NCI-H345 (cell line): ENCODE measurements around the gene PTPRZ1.

Experiments
- DNase-seq: peaks from one replicate; lab custom pipeline; 2025; lab: John Stamatoyannopoulos, UW

The PTPRZ1 gene

DNA sequence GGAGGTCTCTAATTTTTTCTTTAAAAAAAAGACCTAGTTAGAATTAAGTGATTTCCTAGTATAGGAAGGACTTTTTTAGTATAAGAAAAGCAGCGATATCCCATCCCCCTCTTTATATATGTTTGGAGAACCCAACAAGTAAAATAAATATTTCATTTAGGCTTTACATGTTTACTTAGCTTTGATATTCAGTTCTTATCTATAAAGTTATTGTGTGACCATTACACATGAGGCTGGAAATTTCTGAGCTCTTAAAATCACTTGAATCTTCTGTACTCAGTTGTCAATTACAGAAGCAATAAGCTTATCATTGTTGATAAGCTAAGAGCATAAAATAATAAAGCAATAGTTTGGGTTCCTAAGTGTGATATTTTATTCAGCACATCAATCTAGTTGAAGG lies 181.4 kb downstream of the PTPRZ1 start:
- no peak for DNase-seq

DNA sequence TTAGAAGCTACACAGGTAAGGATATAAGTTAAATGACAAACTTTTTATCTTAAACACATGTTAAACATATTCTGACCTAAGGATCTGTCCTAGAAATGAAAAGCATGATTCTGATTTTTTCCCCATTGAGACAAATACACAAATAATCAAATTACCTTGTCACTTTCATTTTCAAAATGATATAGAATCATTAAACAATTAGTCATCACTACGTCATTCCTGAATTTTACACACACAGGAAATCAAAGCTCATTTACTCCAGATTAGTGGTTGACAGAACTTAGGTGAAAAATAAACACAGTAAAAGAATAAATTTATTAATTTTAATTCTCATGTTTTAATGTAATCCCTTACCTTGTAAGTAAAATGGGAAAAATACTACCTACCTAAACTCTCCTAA lies 182.1 kb downstream of the PTPRZ1 start:
- no peak for DNase-seq

DNA sequence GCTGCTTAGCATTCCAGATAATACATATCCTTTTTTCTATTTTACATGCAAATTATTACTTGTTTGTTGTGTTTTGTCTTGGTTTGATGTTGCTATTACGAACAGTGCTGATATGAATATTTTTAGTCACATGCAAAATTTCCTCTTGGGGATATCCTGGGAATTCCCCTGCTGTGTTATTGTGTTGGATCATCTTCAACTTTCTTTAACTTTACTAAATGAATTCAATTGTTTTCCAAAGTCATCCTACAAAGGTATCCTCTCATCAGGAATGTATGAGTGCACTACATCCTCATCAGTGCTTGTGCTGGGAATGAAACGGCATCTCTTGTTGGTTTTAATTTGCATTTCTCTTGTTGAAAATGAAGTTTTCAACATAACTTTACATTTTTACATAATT lies 184.0 kb downstream of the PTPRZ1 start:
- DNase-seq: no peak

DNA sequence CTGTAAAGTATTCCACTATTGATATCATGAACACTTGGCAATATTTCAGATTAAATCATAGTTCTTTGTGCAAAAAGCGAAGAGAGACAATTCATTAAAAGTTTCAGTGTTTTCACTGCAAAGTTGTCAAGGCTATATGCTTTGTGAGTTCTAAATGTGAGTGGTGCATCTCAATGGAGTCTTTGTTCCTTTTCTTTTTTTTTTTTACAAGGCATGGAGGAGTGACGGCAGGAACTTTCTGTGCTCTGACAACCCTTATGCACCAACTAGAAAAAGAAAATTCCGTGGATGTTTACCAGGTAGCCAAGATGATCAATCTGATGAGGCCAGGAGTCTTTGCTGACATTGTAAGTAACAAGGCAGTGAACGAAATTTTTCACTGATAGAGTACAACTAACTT lies 186.6 kb downstream of the PTPRZ1 start:
- DNase-seq: no peak

DNA sequence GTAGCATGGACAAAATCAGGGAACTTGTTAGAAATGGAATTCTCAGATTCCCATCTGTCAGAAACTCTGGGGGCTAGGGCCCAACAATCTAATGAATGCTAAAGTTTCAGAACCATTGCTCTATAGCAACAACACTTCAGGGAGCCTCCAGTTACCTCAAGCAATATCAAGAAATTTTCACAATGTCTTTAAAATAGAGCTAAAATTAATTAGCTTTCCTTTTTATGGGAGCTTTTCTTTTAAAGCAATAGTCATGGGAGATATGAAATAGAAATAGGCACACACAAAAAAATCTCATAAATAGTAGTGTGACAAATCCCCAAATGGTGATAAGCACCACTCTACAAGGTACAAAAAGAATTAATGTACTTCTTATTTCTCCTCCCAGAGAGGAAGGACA lies 190.2 kb downstream of the PTPRZ1 start:
- no peak for DNase-seq

DNA sequence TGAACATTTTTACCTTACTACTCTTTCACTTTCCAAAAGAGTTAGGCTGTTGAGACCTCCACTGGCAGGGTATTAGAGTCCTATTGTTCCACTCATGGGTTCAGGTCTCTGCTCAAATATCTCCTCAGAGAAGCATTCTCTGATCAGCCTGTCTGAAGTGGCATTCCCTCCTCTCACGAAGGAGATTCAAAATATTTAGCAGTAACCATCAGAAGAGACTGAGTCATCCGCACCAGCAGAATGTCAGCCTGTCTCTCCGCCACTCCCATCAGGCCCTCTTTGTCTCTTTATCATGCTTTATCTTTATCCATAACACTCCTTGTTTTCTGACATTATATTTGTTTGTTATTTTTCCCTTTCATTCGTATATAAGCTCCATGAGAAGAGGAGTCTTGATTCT lies 192.0 kb downstream of the PTPRZ1 start:
- no peak for DNase-seq

DNA sequence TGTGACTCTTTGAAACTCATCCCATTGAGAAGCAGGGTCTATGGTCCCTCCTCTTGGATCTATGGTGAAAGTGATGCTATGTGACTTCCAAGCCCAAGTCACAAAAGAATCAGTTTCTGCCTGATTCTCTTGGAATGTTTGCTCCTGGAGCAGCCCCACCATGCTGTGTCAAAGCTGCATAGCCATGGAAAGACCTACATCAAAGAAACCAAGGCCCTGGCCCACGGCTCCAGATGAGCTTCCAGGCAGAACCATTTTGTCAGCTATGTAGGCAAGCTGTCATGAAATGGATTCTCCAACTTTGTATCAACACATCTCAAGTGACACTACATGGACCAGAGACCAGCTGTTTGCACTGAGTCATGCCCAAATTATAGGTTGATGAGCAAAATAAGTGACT lies 194.1 kb downstream of the PTPRZ1 start:
- no peak for DNase-seq

DNA sequence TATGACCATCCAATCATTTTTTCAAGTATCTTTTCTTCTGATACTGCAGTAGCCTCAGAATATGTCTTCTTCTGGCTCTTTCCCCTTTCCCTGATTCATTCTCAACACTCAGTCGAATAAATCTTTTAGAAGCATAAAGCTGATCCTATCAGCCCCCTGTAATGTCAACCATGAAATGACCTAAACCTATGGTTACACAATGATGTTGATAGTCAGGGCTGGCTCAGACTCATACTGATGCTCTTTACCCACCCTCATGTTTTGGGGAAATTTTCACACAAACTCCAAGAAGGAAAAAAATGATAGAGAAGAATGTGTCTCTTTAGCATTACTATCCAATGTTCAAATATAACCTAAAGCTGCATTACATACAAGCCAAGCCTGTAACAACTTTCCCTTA lies 195.1 kb downstream of the PTPRZ1 start:
- DNase-seq: no peak

DNA sequence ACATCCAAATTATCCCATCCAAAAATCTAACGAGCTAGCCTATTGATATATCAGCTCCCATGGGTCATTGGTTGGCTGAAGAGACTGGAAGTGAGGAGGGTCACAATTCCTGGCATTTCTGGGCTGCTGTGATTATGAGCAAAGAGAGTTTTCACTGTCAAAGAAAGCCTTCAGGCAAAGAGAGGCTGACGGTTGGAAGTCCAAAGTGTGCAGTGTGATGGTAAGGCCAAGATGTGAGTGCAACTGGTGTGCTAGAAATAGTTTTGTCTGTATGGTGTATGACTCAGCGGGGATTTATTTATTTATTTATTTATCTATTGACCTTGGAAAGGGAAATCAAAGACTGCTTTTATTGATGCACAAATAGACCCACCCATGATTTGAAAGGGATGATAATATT lies 196.0 kb downstream of the PTPRZ1 start:
- no peak for DNase-seq

DNA sequence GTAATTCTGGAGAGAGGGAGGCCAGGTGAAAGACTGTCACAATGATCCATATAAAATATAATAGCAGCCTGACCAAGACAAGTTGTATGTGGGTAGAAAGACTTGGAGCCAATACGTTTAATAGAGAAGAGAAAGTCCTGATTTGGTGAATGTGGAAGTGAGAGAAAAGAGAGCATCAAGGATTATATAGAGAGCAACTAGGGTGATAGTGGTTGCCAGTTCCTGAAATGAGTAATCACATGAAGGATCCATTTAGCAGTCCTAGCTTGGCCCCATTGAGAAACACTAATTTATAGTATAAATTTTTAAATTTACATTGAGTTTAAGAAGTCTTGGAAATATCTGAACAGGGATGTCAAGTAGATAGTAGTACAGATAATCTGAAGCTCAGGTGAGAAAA lies 197.1 kb downstream of the PTPRZ1 start:
- no peak for DNase-seq

DNA sequence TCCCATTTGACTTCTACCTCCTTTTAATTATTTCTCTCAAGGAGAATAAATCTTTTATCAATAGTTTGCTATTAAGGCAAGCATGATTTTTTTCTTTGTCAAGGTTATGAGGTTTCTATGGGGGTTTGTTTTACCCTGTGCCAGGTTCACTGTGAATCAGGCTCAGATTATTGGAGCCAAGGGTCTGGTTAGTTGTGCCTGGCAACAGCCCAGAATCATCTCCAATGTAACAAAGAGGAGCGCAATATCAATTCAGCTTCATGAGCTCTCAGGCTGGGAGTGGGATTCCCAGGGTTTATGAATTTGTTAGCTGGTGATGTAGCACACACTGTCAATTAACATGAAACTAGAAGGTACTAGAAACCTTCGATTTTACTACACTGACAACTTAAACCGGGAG lies 197.9 kb downstream of the PTPRZ1 start:
- DNase-seq: no peak

DNA sequence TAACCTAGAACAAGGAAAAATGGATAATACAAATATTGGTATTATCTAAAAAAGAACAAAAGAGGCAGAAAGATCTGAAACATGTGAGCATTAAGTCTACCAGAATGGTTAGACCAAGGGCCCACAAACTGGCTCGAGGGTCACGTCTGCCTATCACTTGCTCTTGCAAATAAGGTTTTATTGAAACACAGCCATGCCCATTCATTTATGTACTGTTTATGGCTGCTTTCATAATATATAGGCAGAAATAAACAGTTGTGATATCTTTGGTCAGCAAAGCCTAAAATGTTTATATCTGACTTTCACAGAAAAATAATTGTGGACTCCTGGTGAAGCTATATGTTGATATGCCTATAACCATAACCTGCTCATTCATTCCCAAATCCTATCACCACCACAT lies 199.3 kb downstream of the PTPRZ1 start:
- no peak for DNase-seq

DNA sequence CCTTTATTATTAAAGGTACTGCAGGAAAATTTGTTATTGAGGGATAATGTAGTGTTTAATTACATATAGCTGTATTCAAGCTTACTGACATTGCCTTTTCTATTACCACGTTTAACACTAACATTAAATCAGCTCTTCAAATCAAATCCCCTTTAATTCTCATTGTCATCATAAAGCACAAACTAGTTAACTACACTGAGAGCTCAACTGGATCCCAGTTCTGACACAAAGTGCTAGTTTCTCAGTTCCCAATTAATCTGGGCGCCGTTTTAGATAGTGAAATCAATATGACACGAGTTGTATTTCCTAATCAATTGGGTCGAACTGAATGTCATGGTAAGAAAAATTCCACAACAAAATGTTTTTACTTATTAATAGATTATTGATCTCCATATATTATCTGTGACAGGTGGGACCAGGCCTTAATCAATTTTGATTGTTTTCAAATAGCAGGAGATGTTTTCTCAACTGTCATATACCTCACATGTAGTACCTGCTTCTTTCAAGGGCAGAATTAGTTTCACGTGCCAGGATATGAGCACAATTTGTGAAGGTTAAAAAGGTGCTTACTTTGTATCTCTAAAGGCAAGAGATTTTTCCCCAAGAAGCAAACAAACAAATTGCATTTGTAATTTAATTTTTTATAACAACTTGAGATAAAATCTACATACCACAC lies 200.1 kb downstream of the PTPRZ1 start:
- no peak for DNase-seq

DNA sequence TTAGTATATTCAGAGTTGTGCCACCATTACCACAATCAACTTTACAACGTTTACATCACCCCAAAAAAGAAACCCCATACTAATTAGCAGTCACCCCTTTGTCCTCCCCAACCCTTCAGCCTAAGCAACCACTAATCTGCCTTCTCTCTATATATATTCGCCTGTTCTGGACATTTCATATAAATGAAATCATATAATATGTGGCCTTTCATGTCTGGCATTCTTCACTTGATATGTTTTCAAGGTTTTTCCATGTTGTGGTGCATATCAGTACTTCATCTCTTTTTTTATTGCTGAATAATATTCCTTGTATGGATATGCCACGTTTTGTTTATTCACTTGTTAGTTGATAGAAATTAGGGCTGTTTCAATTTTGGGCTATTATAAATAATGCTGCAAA lies 200.7 kb downstream of the PTPRZ1 start:
- no peak for DNase-seq

DNA sequence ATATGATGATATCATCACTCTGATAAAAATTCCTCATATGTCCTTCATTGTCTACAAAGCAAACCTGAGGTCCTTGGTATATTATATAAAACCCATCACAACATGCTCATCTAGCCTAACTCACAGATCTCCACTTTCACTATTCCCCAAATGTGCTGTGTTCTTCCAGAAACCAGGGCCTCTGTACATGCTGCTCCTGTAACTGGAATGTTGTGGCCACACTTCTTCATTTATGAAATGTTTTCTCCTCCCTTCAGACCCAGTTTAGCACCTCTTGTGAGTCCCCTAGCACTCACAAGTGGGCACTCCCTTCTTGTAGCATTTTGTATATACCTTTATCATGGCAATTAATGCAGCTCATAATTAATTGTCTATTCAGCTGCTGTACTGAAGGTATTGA lies 209.2 kb downstream of the PTPRZ1 start:
- no peak for DNase-seq

DNA sequence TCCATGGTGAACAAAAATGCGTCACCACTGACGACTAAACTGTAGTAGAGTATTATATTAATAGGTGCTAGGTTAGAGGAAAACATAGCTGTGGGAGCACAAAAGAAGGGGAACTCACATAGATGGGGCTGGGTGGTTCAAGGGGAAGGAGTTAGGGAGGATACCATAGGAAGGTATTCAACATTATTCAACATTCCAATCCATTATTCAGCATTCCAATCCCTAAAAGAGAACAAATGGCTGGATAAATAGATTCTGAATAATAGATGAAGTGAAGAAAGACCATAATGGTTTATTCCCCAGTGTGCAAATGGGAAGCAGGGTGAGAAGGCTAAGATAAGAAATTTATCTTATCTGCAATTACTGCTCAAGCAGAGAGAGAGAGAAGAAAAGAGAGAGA lies 209.7 kb downstream of the PTPRZ1 start:
- DNase-seq: no peak

DNA sequence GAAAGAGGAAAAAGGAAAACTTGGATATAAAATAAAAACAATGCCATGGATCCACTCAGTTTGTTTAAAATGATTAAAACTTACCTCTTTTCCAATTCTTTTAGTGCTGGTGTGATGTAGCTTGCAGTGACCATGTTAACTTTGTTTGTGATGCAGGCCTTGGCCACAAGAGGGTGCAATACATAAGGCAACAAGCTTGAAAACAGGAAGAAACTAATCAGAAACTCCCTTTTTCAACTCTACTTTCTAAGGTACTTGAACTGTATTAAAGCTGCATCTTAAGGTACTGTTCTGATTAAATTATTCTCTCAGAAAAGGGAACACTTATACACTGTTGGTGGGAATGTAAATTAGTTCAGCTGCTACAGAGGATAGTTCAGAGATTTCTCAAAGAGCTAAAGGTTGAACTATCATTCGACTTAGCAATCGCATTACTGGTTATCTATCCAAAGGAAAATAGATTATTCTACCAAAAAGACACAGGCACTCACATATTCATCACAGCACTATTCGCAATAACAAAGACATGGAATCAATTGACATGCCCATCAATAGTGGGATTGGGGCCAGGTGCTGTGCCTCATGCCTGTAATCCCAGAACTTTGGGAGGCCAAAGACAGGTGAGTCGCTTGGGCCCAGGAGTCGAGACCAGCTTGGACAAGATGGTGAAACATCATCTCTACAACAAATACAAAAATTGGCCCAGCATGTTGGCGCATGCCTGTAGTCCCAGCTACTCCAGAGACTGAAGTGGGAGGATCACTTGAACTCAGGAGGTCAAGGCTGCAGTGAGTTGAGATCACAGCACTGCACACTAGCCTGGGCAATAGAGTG lies 220.2 kb downstream of the PTPRZ1 start:
- DNase-seq: peak; percentile 62

DNA sequence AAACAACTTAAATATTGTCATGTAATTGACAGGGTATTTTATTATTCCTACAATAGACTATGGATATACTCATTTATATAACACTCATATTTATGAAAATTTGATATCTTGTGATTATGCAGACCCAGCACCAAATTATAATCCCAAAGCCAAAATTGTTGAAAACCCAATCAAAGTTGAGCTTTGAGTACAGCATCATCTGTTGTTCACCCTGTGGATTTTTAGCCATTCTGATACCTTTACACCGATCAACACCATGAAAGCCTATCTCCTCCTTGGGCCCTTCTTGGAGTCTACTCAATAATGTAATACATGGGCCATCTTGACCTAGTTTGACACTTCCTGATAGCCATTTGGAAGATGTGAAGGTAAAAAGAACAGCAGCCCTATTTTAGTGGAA lies 221.6 kb downstream of the PTPRZ1 start:
- DNase-seq: no peak

DNA sequence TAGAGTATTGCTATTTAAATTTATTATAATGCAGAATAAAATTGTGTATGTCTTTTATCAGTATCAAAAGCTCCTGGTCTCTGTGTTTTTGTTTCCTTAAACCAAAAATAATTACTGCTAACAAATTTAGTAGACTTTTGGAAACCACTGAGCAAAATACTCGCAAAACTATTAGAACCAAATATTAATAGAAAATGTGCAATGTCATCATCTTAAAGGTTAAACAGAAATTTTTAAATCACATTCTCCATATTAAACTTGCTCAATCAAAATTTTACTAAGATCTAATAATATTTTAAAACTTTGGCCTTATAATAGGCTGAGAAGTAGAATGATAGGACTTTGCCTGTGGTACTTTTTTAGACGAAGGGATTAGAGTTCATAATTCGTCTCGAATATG lies 222.7 kb downstream of the PTPRZ1 start:
- DNase-seq: no peak

DNA sequence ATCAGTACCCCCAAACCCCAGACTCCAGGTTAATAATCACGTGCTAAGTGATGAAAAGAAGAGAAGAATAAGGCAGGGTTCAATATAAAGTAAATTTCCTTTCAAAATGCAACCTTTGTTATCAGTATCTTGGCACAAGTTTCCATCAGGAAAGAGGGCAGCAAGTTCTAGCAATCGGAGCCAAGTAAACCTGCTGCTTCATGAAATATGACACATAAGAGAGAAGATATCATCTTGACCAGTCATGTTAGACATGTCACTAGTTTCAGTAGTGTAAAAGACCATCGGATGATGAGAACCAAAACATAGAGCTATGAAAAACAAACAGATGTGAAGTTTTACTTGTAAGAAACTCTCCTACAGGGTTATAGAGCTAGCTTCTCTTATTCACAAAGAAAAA lies 227.1 kb downstream of the PTPRZ1 start:
- no peak for DNase-seq

DNA sequence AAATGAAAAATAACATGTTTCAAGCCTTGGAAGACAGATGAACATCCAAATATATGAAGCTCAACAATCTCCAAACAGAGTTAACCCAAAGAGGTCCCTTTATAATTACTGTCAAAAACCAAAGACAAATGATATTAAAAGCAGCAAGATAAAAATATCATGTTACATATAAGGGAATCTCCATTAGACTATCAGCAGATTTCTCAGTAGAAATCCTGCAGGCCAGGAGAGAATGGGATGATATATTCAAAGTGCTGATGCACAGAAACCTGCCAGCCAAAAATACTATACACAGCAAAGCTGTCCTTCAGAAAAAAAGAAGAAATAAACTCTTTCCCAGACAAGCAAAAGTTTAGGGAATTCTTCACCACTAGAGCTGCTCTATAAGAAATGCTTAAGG lies 230.1 kb downstream of the PTPRZ1 start:
- no peak for DNase-seq
